ENCODE measurements around the gene PIGV.
"Not testable (repeated sequence)": the region's sequence is repeated elsewhere in the genome, so short reads cannot be mapped to it uniquely, and the experiment has no call there.

Gene PIGV

DNA sequence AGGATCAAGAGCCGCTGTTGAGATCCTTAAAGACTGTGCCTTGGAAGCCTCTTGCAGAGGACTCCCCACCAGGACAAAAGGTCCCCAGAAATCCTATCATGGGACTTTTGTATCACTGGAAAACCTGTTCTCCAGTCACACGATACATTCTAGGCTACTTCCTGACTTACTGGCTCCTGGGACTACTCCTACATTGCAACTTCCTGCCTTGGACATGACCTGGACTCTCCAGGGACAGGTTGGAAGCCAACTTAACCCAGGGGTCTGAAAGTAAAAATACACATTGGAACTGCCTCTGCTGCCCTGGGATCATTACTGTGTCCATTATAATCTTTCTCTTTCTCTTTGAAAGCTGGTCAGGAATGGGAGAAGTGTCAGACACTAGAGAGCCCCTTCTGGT is 9.9 kb downstream of the PIGV start:
- no peak for DNase-seq

GRCh38 chr1:26799479-26800142 is 11.9 kb downstream of the PIGV start:
- peak; percentile 27 for DNase-seq

- not testable (repeated sequence) for DNase-seq
These were observed 16.2 kb downstream of the PIGV start for GRCh38 chr1:26803932-26804331.

- DNase-seq = peak; percentile 89
These were observed 22.4 kb downstream of the PIGV start for GRCh38 chr1:26810105-26810504.

DNA sequence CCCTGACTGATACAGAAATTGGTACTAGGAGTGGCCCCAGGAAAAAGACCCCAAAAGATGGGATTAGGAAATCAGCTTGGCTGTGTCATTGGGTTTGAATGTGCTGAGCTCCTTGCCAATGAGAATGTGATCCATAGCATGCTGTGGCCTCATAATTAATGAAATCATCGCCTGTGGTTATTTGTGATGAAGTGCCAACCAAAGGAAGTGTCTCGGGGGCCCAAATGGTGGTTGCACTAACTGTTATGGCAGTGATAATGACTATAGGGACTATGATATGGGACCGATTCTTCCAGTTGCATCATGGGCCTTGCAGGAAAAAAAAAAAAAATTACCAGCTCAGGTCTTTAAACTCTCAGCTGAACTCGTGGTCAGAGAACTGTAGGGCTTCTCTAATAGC is 23.3 kb downstream of the PIGV start:
- peak; percentile 48 for DNase-seq

DNA sequence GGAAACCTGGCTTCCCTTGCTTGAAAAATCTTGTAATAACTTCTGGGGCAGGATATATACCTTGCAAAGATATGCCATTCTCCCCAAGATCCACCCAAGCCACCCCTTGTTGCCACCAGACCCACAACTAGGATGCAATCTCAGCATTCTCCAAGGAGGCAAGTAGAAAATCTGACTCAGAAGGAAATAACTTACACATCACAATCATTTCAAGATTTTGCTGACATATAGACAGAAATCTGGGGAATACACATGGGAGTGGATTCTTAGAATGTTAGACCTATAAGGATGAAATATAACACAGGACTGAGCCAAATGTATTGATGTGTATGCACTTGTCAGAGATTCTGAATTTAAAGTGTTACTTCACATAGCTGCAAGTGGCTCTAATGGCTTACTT is 24.0 kb downstream of the PIGV start:
- no peak for DNase-seq

DNA sequence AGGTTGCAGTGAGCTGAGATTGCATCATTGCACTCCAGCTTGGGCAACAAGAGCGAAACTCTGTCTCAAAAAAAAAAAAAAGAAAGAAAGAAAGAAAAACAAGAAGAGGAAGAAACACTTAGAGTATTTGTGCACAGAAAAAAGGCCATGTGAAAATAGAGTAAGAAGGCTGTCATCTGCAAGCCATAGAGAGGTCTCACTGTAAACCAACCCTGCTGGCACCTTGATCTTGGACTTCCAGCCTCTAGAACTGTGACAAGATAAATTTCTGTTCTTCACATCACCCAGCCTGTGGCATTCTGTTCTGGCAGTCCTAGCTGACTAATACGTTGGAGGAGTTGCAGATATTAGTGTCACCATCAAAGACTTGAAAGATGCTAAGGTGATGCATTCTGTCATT is 26.6 kb downstream of the PIGV start:
- DNase-seq = no peak

DNA sequence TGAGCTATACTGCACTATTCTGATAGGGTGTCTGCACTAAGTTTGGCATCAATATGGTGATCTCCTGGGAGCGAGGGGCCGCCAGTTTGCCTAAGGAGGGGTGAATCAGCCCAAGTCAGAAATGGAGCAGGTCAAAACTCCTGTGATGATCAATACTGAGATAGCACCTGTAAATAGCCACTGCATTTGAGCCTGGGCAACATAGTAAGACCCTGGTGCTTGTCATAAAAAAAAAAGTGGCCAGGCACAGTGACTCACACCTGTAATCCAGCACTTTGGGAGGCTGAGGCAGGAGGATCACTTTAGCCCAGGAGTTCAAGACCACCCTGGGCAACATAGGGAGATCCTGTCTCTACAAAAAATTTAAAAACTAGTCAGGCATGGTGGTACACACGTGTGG is 27.1 kb downstream of the PIGV start:
- DNase-seq = no peak

DNA sequence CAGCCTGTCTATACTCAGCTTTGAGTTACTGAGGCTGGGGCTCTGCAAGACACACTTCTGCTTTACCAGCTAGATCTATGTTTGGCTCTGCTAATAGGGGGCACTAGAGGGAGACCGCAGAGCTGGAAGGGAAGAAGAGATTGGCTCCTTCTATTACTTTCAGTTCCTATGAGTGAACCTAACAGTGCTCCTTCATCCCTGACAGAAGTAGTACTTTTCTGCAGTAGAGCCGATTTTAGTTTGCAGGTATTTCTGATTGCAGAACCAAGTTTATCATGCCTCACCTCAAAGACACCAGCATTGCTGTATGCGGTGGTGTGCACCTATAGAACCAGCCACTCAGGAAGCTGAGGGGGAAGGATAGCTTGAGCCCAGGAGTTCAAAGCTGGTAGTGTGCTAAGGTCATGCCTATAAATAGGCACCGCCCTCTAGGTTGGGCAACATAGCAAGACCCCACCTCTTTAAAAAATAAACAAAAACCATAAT is 33.1 kb downstream of the PIGV start:
- peak; percentile 75 for DNase-seq

DNA sequence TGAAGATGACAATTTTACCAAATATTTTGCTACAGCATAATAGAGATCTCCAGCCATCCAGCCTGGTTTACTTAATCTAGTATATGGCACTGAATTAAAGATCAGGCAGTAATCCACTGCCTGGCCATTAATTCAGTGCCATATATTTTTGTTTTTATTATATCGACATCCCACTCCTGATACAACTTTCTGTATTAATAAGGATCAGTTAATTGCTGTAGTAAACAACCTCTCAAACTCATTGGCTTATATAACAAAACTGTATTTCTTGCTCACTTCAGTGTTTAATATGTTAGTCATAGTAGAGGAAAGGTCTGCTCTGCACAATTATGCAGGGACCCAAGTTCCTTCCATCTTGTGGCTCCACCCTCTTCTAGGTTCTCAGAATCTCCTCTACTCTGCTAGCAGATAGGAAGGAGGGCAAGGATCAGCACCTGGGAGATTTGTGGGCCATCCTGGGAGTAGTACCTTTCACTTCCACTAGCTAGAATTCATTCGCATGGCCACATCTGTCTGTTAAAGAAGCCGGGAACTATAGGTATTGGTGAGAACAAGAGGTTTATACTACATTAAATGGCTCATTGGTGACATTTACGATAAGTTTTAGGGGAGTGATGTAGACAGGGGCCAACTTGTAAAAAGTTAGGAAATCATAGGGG is 35.1 kb downstream of the PIGV start:
- DNase-seq = no peak

DNA sequence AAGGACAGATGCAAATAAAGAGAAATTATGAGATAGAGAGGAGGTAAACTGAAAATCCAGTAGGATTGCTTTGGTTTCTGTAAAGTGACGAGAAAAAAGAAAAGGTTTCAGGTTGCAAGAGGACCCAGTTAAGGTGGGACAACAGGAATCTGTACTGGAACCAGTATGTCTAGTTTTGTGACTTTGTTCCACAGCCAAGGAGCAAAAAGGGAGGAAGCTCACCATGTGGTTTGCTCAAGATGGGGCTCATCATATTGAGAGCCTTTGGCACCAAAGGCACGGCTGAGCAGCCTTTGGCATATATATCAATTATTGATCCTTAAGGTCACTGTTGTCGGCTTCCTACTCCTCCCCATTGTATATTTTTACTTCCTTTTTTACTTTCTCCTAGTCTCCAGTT is 37.0 kb downstream of the PIGV start:
- DNase-seq = no peak

- peak; percentile 78 for DNase-seq
These were observed 38.7 kb downstream of the PIGV start, which contains the start of gene ZDHHC18 for GRCh38 chr1:26826261-26827105. TSS of gene ZDHHC18 (plus strand) at chr1:26826688. CDS start at chr1:26826805, 117 bp downstream.

DNA sequence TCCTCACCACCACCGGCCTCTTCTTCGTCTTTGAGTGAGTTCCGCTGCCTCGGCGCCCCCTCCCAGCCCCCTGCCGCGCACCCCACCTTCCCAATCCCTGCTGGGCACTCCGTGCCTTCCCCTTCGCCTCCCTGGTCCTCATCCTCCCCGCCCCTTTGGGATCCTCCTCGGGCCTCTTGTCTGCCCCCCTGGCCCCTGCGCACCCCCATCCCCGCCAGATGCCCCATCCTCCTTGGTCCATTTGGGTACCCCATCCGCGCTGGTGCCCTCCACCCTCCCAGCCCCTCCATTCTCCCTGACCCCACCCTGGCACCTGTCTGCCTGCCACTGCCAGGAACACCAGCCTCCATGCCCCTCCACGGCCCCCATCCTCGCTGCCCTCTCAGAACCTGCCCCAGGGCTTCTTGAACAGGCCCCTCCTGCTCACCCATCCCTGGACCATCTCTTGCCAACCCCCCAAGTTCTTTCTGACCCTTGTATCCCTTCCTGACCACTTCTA is 39.4 kb downstream of the PIGV start:
- no peak for DNase-seq

DNA sequence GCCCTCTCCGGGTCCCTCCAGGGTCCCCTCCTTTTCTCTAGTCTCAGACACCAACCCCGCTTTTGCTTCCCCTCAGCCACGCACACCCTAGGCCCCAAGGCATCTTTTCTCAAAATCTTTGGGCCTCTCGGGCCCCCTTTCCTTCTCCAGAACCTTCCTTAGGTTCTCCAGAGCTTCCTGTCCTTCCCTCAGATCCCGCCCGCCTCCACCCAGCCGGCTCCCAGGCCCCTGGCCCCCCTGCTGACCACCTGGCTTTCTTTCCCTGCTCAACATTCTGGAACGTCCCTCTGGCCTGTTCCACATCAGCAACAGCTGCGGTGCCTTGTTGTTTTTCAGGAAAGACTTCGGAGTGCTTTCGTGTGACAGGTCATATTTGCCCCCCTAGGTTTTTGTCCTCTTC is 39.9 kb downstream of the PIGV start:
- no peak for DNase-seq

DNA sequence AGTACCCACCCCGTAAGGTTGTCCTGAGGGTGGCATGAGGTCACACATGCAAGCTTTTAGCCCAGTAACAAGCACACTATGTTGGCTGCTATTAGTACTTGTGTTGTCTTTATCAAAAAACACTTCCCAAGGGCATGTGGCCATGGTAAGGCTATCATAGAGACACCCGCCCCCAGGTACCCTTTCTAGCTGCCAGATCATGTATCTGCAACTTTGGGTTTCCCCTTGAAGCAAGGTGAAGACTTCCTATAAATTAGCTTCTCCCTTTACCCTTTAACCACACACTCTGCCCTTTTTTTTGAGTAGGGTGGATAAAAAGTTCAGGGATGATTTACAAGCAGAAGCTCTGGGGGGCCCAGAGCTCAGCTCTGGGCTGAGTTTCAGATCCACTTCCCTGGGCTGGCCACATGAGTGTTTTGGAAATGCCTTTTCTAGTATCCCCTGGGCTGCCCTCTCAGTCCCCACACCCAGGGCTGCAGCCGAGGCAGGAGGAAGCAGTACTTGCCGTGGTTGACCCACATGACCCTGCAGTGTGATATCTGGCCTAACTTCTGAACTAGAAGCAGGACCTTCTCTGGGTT is 40.8 kb downstream of the PIGV start:
- peak; percentile 65 for DNase-seq

GRCh38 chr1:26829184-26829911 is 41.6 kb downstream of the PIGV start:
- DNase-seq = no peak

DNA sequence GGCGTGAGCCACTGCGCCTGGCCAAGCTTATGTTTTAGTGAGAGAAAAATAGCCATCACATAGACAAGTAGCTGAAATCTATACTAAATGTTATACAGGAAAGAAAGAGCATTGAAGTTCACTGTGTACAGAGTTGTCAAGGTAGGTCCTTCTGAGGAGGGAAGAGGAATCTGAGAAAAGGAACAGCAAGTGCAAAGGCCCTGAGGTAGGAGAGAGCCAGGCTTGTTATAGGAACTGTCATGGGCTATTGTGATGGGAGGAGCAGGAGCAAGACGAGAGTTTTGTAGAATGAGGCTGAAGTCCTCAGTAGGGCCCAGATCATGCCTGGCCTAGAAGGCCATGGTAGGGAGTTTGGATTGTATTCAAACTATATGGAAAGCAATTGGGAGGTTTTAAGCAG is 43.3 kb downstream of the PIGV start:
- DNase-seq = no peak

GRCh38 chr1:26831546-26832248 is 43.9 kb downstream of the PIGV start:
- DNase-seq = peak; percentile 67

DNA sequence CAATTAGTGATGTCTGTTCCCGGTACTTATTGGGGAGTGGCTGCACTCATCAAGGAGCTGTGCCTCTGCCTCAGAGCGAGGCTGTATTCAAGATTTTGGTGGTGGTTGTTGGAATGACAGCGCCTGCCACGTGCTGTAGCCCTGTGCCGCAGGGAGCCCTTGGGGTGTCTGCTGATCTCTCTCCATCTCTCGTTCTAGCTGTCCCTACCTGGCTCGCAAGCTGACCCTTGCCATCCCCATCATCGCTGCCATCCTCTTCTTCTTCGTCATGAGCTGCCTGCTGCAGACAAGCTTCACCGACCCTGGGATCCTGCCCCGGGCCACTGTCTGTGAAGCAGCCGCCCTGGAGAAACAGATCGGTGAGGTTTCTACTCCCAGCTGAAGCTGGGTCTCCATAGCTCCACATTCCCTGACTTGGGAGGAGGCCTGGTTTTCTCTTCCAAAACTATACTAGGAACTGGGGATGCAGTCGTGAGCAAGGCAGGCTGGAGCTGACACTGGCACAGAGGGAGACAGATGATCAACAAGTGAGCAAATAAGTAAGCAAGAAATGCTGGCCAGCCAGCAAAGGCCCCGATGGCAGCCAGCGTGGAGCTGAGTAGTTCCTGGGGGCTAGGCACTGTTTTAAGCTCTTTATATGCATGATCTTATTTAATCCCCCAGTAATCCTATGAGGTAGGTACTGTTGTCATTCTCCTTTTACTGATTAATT is 44.7 kb downstream of the PIGV start:
- DNase-seq = no peak

- DNase-seq = peak; percentile 96
These were observed 46.0 kb downstream of the PIGV start for GRCh38 chr1:26833432-26834405.

Measured in CD4-positive, alpha-beta T cell treated with Interleukin-10 for 1 hour (primary cell).